Panc1 (cell line): ENCODE results near the gene CEP126.
A peak's percentile ranks its signal among the peaks of the same experiment; 100 is the strongest.

Source experiments
- CTCF ChIP-seq: fragments of 450-650 bp; IDR thresholded peaks from 2 replicates; pipeline ENCODE4 v1.5.1; 2017; ENCODE audit warnings: mild to moderate bottlenecking
- REST ChIP-seq, 2 experiments: IDR thresholded peaks; 2 replicates each; pipeline ENCODE4 v1.6.1; 2011 to 2012; ENCODE audit warnings: low read depth in 2 of 2, control low read depth in 1 of 2, low read length in 1 of 2, mild to moderate bottlenecking in 1 of 2, moderate library complexity in 1 of 2; ENCODE audit not compliant: insufficient read depth in 1 of 2

- TF ChIP-seq REST (IDR thresholded peaks at IDR 0.05; ENCODE audit: insufficient read depth in 1 of 2, low read depth in 2 of 2, low read length in 1 of 2), result no peak
- peak; percentile 27; the same call in 1 of the 2 replicates for TF ChIP-seq CTCF
Observed at GRCh38 chr11:101987370-101987769, 72.6 kb downstream of the CEP126 start.
